HG03060 (cell line): Measurements from ENCODE around the gene KCNG4.

Source experiments
- ATAC-seq: cut with Tn5 transposase; IDR thresholded peaks from one replicate; pipeline ENCODE4 v1.9.1; 2021; ENCODE audit warnings: low read depth, moderate number of reproducible peaks; ENCODE audit not compliant: unreplicated experiment

KCNG4 gene

GRCh38 chr16:84186685-84187437 is 53.0 kb downstream of the KCNG4 start, which contains the start of gene TAF1C:
TAF1C (minus strand) TSS chr16:84187057; CDS start chr16:84184988, 2,069 bp downstream.
- peak; percentile 68 for ATAC-seq

GRCh38 chr16:84184775-84185174 is 55.0 kb downstream of the KCNG4 start:
- no peak for ATAC-seq

- ATAC-seq: no peak
These were observed 55.8 kb downstream of the KCNG4 start for GRCh38 chr16:84183911-84184591.

GRCh38 chr16:84183572-84183875 is 56.3 kb downstream of the KCNG4 start:
- ATAC-seq: no peak

GRCh38 chr16:84182680-84183571 is 56.9 kb downstream of the KCNG4 start:
- no peak for ATAC-seq

- ATAC-seq: no peak
These were observed 57.7 kb downstream of the KCNG4 start for GRCh38 chr16:84182104-84182503.

GRCh38 chr16:84181144-84181915 is 58.5 kb downstream of the KCNG4 start:
- ATAC-seq: no peak

- no peak for ATAC-seq
These were observed 59.2 kb downstream of the KCNG4 start for GRCh38 chr16:84180519-84181140.

- ATAC-seq: no peak
These were observed 60.0 kb downstream of the KCNG4 start for GRCh38 chr16:84179612-84180320.

GRCh38 chr16:84178892-84179611 is 60.8 kb downstream of the KCNG4 start:
- no peak for ATAC-seq

GRCh38 chr16:84178146-84178765 is 61.6 kb downstream of the KCNG4 start:
- ATAC-seq: no peak

- no peak for ATAC-seq
These were observed 62.1 kb downstream of the KCNG4 start for GRCh38 chr16:84177741-84178073.

GRCh38 chr16:84176192-84177053 is 63.4 kb downstream of the KCNG4 start:
- ATAC-seq: no peak

- ATAC-seq: peak; percentile 66
These were observed 64.3 kb downstream of the KCNG4 start for GRCh38 chr16:84175350-84176081.

- ATAC-seq: no peak
These were observed 65.4 kb downstream of the KCNG4 start for GRCh38 chr16:84174396-84174795.

GRCh38 chr16:84169765-84170310 is 70.0 kb downstream of the KCNG4 start:
- no peak for ATAC-seq
